CD4-positive, alpha-beta T cell treated with Interferon alpha-2 for 1 hour (primary cell): ENCODE data around the gene FBXL15.

Experiments used
- DNase-seq, 2 donors: peaks; one replicate each; pipeline ENCODE4 v3.0.0-alpha.2; 2020 to 2022

FBXL15 gene

DNA sequence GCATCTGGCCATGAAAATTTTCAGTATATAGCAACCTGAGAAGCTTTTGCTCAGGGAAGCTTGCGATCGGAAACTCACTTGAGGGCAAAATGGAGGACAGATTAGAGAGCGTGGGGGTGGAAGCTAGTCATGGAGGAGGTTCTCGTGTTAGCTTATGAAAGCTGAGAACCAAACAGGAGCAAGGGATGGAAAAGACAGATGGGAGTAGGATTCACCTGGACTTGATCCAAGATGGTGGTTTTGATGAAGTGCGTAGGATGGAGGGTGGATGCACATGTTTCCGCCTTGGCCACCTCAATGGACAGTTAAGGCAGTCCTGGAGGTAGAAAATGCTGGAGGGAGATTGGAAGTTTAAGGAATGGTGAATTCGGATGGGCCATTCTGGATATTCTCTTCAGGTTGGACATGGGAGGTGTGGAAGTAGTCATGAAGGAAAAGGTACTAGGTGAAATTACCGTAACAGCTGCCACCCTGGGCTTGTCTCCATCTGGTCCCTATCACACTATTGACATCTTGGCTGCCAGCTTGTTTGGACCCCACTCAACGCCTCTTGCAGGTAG is 37.0 kb downstream of the FBXL15 start:
- no peak for DNase-seq

DNA sequence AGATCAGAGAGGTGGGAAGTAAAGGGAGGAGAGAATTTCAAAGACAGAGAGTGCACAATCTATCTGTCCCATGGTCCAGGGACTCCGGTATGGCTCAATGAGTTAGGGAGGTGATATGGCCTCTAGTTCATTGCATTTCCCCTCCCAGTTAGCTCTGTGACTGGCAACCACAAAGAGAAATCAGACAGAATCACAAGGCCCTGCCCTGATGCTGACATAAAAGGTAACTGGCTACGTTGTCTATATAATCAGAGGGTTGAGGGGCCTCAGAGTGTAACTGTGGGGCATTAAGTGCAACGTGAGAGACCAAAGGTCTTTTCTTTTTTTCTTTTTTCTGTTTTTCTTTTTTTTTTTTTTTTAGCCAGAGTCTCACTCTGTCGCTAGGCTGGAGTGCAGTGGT is 38.0 kb downstream of the FBXL15 start:
- DNase-seq: no peak

DNA sequence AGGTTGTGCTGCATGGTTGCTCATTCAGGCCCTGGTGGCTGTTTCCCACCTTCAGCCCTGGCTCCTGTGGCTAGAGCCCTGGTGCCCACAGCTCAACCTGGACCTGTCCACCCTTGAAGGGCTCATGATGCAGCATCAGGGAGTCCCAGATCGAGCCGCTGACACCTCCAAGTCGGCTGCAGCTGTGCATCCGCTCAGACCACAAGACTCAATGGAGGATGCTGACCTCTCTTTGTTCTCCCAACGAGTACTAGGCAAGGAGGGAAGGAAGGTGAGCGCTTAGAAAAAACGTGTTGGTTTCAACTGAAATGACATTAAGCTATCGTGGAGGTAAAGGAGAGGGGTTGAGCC is 40.2 kb downstream of the FBXL15 start:
- no peak for DNase-seq

DNA sequence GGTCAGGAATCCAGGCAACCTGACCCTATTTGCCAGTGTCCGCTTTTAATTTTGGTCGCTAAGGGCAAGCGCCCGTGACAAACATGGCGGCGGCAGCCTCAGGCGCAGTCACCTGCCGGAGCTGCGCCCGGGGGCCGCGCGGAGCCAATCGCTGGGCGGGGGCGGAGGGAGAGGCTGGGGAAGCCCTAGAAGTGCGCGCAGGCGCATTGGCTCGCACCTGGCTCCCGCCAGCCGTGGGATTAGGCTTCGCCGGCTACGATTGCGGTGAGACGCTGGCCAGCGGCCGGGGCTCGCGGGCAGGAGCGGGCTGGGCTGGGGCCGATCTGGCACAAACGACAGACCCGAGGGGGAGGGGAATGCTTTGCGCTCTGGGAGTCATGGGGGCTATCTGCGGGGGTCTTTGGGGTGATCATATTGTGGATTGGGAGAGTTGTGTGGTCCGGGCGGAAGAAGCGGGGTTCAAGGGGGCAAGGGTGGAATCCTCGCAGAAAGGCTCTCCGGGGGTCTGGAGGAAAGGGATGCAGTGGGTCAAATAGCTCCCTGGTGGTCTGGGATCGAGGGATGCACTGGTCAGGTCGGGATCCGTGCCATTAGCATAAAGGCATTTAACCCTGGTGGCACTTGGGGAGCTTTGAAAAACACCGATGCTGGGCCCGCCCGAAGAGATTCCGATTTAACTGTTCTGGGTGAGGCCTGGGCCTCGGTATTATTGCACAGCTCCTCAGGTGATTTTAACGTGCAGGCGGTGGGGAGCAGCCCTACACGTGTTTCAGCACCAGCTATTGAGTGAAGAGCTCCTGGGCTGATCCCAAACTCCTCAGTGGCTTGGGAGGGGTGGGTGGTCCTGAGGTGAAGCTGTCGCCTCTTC is 40.8 kb downstream of the FBXL15 start:
- peak; percentile 93 to 94 for DNase-seq

DNA sequence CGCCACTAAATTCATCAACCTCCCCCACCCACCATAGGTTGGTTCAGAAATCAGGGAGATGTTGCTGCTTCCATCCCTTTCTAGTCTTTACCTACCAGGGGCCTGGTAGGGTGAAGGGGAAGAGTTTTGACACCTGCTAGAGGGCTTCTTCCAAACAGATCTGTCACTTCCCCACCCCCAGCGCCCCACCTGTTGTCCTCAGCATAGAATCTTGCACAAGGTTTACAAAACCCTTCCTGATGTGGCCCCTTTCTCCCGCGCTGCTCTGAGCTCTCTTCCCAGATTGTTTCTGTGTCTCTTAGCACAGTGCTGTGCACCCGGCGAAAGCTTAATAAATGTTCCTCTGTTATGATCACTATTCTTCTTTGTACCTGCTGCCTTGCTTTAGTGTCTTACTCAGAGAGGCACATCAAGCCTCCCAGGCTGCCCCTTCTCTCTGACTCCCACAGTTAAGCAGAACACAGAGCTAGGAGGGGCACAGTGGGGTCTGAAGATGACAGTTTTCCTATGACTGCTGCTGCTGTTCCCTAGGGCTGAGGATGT is 41.9 kb downstream of the FBXL15 start:
- no peak for DNase-seq

DNA sequence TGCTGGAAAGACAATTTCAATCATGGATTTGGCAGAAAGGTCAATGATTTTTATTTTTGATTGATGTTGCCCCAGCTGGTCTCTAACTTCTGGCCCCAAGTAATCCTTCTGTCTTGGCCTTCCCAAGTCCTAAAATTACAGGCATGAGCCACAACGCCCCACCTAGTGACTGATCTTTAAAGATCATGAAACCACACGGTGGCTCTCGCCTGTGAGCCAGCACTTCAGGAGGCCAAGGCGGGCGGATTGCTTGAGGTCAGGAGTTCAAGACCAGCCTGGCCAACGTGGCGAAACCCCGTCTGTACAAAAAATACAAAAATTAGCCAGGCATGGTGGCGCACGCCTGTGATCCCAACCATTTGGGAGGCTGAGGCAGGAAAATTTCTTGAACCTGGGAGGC is 43.3 kb downstream of the FBXL15 start:
- no peak for DNase-seq

DNA sequence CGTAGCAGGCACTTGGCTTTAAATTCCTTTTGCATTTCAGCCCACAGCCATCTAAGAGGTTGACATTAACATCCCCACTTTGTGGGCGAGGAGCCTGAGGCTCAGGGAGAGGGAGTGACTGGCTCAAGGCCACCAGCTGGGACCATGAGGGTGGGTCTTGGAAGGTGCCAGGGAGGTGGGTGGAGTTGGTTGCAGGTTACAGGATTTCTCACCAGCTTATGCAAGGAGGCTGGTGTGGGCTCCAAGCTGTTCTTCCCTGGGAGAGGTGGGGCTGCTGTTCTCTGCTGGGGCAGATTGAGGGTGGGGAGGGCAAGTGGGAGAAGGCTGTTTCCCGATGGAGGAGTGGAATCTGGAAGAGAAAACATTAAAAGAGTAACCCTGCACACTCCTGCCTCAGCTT is 44.8 kb downstream of the FBXL15 start:
- DNase-seq: no peak

DNA sequence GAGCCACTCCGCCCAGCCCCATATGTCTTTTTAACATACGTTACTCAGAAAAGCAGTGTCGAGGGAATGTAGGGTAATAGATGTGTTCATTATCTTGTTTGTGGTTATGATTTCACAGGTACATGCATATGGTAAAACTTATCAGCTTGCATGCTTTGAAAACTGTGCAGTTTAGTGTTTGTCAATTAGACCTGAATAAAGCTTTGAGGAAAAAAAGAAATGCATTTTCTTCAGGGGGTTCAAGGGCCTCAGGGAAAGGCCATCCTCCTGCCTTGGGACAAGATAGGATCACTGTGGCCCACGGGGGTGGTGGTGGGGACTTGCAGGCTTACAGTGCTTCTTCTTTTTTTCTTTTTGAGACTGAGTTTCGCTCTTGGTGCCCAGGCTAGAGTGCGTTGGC is 46.7 kb downstream of the FBXL15 start:
- no peak for DNase-seq

DNA sequence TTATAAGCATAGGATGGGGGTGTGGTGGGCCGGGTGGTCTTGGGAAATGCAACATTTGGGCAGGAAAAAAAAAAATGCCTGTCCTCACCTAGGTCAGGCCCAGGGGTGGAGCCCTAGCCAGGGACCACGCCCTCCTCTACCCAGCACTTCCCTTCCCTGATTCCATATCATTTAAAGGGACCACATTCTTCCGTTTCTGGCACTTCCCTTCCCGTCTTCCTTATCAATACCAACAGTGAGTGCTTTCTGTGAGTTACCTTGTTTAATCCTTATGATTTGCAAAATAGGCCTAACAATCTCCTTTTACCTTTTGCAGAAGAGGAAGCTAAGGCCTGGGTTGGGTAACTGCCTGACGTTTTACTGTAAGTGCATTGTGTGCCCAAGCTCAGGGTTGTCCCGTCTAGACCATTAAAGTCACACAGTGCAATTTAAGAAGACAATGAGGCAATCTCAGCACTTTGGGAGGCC is 47.4 kb downstream of the FBXL15 start:
- DNase-seq: peak in 1 of 2 donors; percentile 26

DNA sequence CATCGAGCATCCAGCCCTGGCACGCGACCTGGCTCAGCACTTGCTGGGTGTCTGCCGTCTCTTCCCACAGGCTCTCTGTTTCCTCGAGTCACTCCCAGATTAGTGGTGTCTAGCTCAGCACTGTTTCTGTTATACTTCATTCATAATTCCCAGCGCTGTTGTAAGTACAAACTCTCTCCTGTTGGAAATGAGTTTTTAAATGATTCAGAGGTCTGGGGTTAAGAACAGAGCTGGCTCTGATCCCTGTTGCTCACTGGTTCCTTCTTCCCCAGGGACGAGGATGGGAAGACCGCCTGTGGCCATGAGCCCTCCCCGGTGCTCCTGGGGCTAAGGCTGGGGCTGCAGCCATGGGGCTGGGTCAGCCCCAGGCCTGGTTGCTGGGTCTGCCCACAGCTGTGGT is 48.0 kb downstream of the FBXL15 start:
- no peak for DNase-seq

DNA sequence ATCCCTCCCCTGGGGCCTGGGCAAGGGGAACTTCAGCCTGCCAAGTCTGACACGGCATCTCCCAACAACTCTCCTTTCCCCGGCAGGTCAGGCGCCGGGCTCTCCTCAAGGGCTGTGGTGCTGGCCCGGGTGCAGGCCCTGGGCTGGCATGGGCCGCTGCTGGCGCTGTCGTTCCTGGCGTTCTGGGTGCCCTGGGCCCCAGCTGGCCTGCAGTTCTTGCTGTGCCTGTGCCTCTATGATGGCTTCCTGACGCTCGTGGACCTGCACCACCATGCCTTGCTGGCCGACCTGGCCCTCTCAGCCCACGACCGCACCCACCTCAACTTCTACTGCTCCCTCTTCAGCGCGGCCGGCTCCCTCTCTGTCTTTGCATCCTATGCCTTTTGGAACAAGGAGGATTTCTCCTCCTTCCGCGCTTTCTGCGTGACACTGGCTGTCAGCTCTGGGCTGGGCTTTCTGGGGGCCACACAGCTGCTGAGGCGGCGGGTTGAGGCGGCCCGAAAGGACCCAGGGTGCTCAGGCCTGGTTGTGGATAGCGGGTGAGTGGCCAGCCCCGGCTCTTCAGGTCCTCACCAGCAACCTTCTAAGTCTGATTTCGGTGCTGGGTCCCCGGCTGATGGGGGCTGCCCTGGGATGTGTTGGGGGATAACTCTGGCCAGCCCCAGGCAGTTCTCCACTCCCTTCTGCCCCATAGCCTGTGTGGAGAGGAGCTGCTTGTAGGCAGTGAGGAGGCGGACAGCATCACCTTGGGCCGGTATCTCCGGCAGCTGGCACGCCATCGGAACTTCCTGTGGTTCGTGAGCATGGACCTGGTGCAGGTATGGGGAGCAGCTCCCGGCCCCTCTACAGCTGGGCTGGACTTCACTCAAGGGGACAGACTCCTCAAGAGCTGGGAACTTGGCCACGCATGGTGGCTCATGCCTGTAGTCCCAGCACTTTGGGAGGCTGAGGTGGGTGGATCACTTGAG is 50.2 kb downstream of the FBXL15 start:
- DNase-seq: no peak
